ENCODE results near the gene PLEKHJ1.

PLEKHJ1 gene

GRCh38 chr19:2269244-2270156 is 33.4 kb upstream of the PLEKHJ1 start:
- peak; percentile 91 for DNase-seq (ENCODE audit: low read depth)

DNA sequence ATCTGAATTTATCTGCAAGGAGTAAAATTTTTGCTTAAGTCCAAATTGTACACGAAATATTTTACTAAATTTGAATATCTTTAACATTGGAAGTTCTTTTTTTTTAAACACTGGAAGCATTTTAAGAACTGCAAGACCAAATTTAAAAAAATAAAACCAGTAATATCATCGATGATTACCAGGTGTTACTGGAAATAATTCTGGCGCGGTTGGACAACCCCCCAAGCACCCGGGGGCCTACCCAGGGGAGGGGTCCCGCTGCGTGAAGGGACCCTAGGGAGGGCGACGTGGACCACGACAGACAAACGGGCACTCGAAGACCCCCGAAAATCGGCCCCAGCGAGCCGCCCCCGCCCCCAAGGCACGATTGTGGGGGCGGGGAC is 32.7 kb upstream of the PLEKHJ1 start:
- DNase-seq (ENCODE audit: low read depth): no peak

DNA sequence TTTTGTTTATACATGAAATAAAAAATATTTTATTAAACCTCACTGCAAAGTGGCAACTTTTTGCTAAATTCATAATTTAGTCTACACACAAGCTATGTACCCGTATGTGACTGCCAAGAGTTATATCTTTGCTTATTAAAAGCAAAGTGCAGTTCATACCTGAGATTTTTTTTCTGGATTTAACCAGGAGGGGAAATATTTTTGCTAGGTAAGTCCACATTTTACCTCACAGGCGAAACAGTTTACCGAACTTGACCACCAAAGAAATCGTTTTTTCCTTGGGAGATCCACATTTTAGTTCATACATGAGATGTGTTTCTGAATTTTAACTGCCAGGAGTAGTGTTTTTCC is 32.3 kb upstream of the PLEKHJ1 start:
- DNase-seq (ENCODE audit: low read depth): no peak

GRCh38 chr19:2266183-2266993 is 30.3 kb upstream of the PLEKHJ1 start:
- DNase-seq (ENCODE audit: low read depth): peak; percentile 76

DNA sequence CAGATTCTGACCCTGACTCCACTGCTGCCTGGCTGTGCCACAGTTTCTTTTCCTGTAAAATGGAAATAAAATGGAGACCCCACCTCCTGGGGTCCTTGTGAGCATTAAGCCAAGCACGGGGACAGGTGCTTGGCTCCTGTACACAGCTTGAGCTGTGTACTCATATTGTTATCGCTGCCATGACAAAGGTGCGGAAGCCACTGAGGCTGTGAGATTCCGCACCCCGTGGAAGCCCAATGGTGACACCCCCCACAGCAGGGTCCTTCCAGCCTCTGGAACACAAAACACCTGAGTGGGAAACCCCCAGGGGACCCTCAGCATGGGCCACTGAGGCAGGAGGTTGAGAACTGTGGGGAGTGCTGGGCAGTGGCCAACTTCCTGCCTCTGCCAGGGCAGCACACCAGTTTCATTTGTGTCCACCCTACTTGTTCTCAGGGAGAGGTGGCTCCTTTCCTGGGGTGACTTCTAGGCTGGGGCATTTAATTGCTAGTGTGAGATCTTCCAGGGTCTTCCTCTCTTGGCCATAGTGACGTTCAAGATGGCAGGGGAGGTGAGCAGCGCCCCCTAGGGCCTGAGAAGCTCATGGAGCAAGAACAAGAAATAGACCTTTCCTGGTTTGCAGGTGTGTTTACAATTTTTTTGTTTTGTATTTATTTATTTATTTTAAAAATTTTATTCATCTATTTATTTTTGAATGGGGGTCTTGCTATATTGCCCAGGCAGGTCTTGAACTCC is 25.5 kb upstream of the PLEKHJ1 start:
- DNase-seq (ENCODE audit: low read depth): no peak

- DNase-seq (ENCODE audit: low read depth): no peak
Observed at GRCh38 chr19:2260341-2260805, 24.2 kb upstream of the PLEKHJ1 start.

DNA sequence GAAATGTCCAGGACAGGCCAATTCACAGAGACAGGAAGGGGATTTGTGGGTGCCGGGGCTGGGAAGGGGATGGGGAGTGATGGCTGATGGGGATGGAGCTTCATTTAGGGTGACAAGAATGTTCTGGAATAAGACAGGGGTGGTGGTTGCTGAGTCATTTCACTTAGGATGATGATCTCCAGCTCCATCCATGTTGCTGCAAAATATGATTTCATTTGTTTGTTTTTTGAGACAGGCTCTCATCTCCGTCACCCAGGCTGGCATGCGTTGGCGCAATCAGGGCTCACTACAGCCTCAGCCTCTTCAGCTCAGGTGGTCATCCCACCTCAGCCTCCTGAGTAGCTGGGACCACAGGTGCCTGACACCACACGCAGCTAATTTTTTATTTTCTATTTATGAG is 23.2 kb upstream of the PLEKHJ1 start:
- peak; percentile 49 for DNase-seq (ENCODE audit: low read depth)

DNA sequence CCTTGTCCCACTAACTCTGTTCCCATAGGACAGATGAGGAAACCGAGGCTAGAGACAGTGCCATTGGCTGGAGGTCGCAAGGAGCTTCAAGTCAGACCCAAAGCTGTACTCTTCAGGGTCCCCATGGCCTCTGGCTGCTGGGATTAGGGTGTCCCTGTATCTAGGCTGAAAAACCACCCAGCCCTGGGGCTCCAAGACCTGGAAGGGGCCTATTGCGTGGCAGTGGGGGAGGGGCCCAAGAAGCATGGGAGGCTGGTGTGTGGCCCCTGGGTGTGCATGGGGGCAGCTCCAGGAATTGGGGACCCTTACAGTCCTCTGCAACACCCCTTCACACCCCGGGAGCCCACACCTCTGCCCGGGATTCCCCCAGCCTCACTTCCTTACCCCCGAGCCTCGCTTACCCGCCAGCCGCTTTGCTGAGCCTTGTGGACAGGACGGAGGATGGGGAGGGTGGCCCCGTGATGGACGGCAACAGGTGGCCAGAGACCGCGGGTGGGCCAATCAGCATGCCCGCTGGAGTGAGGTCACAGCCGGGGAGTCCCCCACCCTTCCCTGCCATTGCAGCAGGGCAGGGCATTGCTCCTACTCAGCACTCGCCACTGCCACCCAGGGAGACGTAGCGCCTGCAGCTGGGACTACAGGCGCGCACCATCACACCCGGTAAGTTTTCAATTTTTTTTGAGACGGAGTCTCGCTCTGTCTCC is 20.0 kb upstream of the PLEKHJ1 start, which contains the start of gene JSRP1:
Gene JSRP1 (minus strand): TSS at position 436 of the 704 bp plus-strand sequence. CDS start 1,103 bp downstream, outside the sequence.
- no peak for DNase-seq (ENCODE audit: low read depth)

GRCh38 chr19:2255112-2255845 is 19.1 kb upstream of the PLEKHJ1 start:
- no peak for DNase-seq (ENCODE audit: low read depth)

DNA sequence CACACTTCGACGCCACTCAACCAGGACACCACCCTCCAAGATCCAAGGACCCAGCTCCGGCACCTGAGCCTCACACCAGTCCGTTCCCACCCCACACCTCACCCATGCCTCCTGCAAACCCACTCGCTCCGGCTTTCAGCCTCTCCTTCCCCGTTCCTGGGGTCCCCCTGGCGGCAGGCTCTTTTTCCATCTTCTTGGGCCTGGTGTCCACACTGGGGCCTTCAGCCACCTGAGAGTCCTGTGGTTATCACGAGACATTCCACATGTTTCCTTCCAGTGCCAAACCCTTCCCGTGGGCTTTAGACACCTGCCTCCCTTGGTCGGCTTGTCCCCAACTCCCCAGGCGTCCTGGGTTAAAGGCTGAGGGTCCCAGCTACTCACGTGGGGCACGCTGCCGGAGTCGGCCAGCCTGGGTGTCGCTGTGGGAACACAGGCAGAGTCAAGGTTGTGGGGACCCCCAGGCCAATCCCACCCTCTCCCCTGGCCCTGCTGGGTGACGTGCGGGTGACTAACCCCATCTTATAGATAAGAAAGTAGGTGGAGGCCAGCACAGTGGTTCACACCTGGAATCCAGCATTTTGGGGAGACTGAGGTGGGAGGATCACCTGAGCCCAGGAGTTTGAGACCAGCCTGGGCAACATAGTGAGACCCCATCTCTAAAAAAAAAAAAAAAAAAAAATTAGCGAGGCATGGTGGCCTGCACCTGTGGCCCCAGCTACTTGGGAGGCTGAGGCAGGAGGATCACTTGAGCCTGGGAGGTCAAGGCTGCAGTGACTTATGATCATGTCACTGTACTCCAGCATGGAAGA is 18.1 kb upstream of the PLEKHJ1 start:
- no peak for DNase-seq (ENCODE audit: low read depth)

- no peak for DNase-seq (ENCODE audit: low read depth)
Observed at GRCh38 chr19:2253106-2254063, 17.3 kb upstream of the PLEKHJ1 start.

- DNase-seq (ENCODE audit: low read depth): no peak
Observed at GRCh38 chr19:2252797-2253105, 16.6 kb upstream of the PLEKHJ1 start.

GRCh38 chr19:2252055-2252796 is 16.1 kb upstream of the PLEKHJ1 start:
- DNase-seq (ENCODE audit: low read depth): no peak

GRCh38 chr19:2251106-2252054 is 15.3 kb upstream of the PLEKHJ1 start:
- no peak for DNase-seq (ENCODE audit: low read depth)

DNA sequence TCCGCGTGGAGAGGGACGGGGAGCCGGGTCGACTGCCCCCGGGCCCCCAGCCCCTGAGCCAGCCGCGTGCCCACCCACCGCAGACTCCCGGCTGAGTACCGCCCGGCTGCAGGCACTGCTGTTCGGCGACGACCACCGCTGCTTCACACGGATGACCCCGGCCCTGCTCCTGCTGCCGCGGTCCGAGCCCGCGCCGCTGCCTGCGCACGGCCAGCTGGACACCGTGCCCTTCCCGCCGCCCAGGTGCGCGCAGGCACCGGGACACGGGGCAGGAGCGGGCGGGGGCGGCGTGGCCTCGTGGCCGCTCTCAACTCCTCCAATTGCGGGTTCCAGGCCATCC is 14.6 kb upstream of the PLEKHJ1 start:
- DNase-seq (ENCODE audit: low read depth): no peak

GRCh38 chr19:2249880-2250765 is 14.0 kb upstream of the PLEKHJ1 start:
- DNase-seq (ENCODE audit: low read depth): no peak
